Measurements from ENCODE around the gene AP1S2.

DNA sequence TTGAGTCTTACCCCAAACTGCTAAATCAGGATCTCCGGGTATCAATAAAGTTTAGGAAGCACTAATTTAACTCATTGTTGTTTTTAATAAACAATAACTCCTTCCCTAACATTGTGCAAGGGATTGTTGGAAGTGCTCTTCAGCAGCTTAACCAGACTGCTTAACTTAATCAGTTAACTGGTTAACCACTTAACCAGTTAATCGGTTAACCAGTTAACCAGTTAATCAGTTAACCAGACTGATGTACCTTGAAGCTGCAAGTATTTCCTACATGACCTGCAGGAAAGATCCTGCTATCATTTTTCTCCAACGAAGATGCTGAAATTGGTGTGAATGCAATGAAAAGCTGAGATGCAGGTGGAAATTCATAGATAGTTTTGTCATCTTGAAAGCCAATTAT is 40.1 kb upstream of the AP1S2 start:
- TF ChIP-seq POLR2A (IDR thresholded peaks at IDR 0.05) (no peak), POLR2AphosphoS5 (IDR thresholded peaks at IDR 0.05) (no peak), EP300 (IDR thresholded peaks at IDR 0.05) (no peak)
- TF ChIP-seq, protein P1, sequence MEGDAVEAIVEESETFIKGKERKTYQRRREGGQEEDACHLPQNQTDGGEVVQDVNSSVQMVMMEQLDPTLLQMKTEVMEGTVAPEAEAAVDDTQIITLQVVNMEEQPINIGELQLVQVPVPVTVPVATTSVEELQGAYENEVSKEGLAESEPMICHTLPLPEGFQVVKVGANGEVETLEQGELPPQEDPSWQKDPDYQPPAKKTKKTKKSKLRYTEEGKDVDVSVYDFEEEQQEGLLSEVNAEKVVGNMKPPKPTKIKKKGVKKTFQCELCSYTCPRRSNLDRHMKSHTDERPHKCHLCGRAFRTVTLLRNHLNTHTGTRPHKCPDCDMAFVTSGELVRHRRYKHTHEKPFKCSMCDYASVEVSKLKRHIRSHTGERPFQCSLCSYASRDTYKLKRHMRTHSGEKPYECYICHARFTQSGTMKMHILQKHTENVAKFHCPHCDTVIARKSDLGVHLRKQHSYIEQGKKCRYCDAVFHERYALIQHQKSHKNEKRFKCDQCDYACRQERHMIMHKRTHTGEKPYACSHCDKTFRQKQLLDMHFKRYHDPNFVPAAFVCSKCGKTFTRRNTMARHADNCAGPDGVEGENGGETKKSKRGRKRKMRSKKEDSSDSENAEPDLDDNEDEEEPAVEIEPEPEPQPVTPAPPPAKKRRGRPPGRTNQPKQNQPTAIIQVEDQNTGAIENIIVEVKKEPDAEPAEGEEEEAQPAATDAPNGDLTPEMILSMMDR (IDR thresholded peaks at IDR 0.05), result no peak

All from suprapubic skin (tissue), 4 donors.